GM10248 (cell line): ENCODE measurements around the gene SH3GL2.

Experiments used
- CTCF ChIA-PET: fragments of 300-600 bp; sonication (Branson Sonifier 250); formaldehyde crosslinking; extraction: SDS; loops from one replicate; lab custom pipeline; 2021; ENCODE audit warnings: antibody characterized with exemption; lab: Yijun Ruan, JAX
- POLR2A ChIA-PET: fragments of 350-650 bp; sonication (Branson Sonifier 250); formaldehyde crosslinking; extraction: SDS; loops from one replicate; lab custom pipeline; 2020; ENCODE audit warnings: antibody characterized with exemption; lab: Yijun Ruan, JAX
- DNase-seq: peaks from one replicate; pipeline ENCODE4 v3.0.0; 2012; ENCODE audit errors: extremely low spot score
- TF ChIP-seq, protein P1 (sequence below): IDR thresholded peaks from 2 replicates; pipeline ENCODE4 v1.5.1; 2012; ENCODE audit warnings: mild to moderate bottlenecking, low read depth; ENCODE audit errors: extremely low read depth, missing control alignments, control extremely low read depth

Gene SH3GL2

GRCh38 chr9:17735859-17736258, 157.0 kb downstream of the SH3GL2 start:
- CTCF ChIA-PET = no interaction called here
- TF ChIP-seq, protein P1, sequence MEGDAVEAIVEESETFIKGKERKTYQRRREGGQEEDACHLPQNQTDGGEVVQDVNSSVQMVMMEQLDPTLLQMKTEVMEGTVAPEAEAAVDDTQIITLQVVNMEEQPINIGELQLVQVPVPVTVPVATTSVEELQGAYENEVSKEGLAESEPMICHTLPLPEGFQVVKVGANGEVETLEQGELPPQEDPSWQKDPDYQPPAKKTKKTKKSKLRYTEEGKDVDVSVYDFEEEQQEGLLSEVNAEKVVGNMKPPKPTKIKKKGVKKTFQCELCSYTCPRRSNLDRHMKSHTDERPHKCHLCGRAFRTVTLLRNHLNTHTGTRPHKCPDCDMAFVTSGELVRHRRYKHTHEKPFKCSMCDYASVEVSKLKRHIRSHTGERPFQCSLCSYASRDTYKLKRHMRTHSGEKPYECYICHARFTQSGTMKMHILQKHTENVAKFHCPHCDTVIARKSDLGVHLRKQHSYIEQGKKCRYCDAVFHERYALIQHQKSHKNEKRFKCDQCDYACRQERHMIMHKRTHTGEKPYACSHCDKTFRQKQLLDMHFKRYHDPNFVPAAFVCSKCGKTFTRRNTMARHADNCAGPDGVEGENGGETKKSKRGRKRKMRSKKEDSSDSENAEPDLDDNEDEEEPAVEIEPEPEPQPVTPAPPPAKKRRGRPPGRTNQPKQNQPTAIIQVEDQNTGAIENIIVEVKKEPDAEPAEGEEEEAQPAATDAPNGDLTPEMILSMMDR = no peak
- POLR2A ChIA-PET = no interaction called here
- no peak for DNase-seq

GRCh38 chr9:17739022-17739421, 160.2 kb downstream of the SH3GL2 start:
- TF ChIP-seq, protein P1 = no peak
- DNase-seq = no peak
- ChIA-PET POLR2A (no interaction called here), CTCF (no interaction called here)

GRCh38 chr9:17739736-17740135, 160.9 kb downstream of the SH3GL2 start:
- ChIA-PET CTCF (interaction anchor here (0.8 kb wide), 1 partner anchor 11 kb away, joined by 3 read pairs; no protein-coding TSS in a partner anchor), POLR2A (no interaction called here)
- no peak for DNase-seq
- TF ChIP-seq, protein P1 = no peak

DNA sequence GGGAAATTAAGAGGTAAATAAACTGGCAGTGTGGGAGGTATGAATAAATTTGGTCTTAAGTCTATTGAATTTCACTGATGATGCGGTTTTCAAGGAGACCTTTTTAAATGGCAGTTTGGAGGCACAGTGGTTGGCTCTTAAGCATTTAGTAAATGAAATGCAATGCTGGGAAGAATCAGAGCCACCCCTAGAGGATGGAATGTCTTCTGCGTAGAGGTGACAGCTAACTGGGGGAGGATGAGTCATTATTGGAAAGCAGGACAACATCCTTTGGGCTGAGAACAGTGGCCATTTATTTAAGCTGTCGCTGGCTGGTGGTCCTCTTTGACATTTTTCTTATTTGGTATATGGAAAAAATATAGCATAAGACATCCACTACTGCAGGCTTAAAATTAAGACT, 163.2 kb downstream of the SH3GL2 start:
- CTCF ChIA-PET = no interaction called here
- DNase-seq = no peak

DNA sequence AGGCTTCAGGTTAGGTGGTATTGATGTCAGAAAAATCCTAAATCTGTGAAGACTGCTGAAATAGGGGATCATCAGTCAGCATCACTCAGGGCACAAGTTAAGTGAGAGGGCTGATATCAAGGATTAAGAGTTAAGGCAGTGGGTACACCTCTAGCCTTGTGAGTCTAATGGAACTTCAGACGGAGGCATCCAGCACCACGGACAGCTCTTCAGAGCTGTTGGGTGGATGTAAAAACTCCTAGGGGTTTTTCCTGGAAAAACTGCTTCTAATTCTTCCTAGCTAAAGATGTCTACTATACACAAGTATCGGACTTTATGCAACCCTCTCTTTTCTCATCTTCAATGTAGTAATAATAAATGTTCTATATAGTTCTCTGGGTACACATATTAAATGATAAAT, 165.9 kb downstream of the SH3GL2 start:
- POLR2A ChIA-PET = no interaction called here

More for the DNA sequence above, 163.2 kb downstream of the SH3GL2 start:
- TF ChIP-seq, protein P1 = no peak
- POLR2A ChIA-PET = no interaction called here

GRCh38 chr9:17750269-17750668, 171.4 kb downstream of the SH3GL2 start:
- TF ChIP-seq, protein P1 = no peak
- CTCF ChIA-PET = interaction anchor here (1.3 kb wide), 1 partner anchor 10 kb away, joined by 3 read pairs; no protein-coding TSS in a partner anchor

More for the DNA sequence above, 165.9 kb downstream of the SH3GL2 start:
- DNase-seq = no peak
- TF ChIP-seq, protein P1 = no peak
- CTCF ChIA-PET = no interaction called here

More at GRCh38 chr9:17750269-17750668, 171.4 kb downstream of the SH3GL2 start:
- no peak for DNase-seq
- POLR2A ChIA-PET = no interaction called here
